H1 (cell line): ENCODE measurements around the gene ZNF786. TPM values are rescaled to one million over a fixed set of nuclear protein-coding genes. Genes with fewer than 3 reads are reported as not detected.

ENCODE experiments used
- CREB1 ChIP-seq: IDR thresholded peaks from 2 replicates; pipeline ENCODE4 v1.6.1; 2012; ENCODE audit warnings: inconsistent platforms
- GABPA ChIP-seq: IDR thresholded peaks from 2 replicates; pipeline ENCODE4 v1.6.1; 2011; ENCODE audit warnings: mild to moderate bottlenecking, low read length, moderate library complexity, borderline replicate concordance; ENCODE audit not compliant: insufficient read depth
- JUND ChIP-seq: IDR thresholded peaks from 2 replicates; pipeline ENCODE4 v1.6.1; 2011; ENCODE audit warnings: mild to moderate bottlenecking, improper control_type of control experiment, low read length
- KDM5A ChIP-seq: fragments of 200-600 bp; IDR thresholded peaks from 2 replicates; pipeline ENCODE4 v1.7.1; 2012; ENCODE audit warnings: mild to moderate bottlenecking, low read length, inconsistent platforms, mixed read lengths
- MAFK ChIP-seq: IDR thresholded peaks from 2 replicates; pipeline ENCODE4 v1.6.1; 2012; ENCODE audit warnings: low read depth, mild to moderate bottlenecking, improper control_type of control experiment, low read length
- NRF1 ChIP-seq: IDR thresholded peaks from 2 replicates; pipeline ENCODE4 v1.6.1; 2011; ENCODE audit warnings: mild to moderate bottlenecking, low read depth, low read length, improper control_type of control experiment
- RAD21 ChIP-seq, 2 experiments: IDR thresholded peaks in 1 of 2; conservative IDR thresholded peaks in 1 of 2; 2 replicates each; pipeline ENCODE4 v1.6.1; 2011; ENCODE audit warnings: low read depth in 2 of 2, low read length in 2 of 2, improper control_type of control experiment in 1 of 2, inconsistent platforms in 1 of 2, mild to moderate bottlenecking in 1 of 2, moderate library complexity in 1 of 2
- SUZ12 ChIP-seq: fragments of 200-600 bp; sonication (generic); IDR thresholded peaks from 2 replicates; pipeline ENCODE4 v1.6.1; 2012; ENCODE audit warnings: mild to moderate bottlenecking, inconsistent platforms, low read length, moderate library complexity, mixed read lengths
- polyA plus RNA-seq, 7 experiments: library from polyadenylated mRNA; depleted of rRNA in 3 of 7; stranded (reverse) in 5 of 7; unstranded in 2 of 7; fragments of >200 nt in 5 of 7; fragments of 200-250 nt in 2 of 7; gene quantifications; 1 replicate in 5 of 7; 2 replicates in 1 of 7; 4 replicates in 1 of 7; pipeline versions ENCODE4 v1.2.1 to v1.2.3, GENCODE V29; 2011 to 2013; ENCODE audit warnings: missing spikeins in 2 of 7, mixed read lengths in 2 of 7
- total RNA-seq: library from RNA; stranded (reverse); fragmentation: NEBNext Ultra II Directional; extraction: Animal tissue kit (Norgen Biotek cat#: 25700); gene quantifications from 2 replicates; pipeline ENCODE4 v1.2.1, GENCODE V29; 2021
- TF ChIP-seq, protein P1 (sequence below): fragments of 300-600 bp; sonication (generic); IDR thresholded peaks from 2 replicates; pipeline ENCODE4 v1.7.1; 2012; ENCODE audit warnings: low read length, moderate library complexity, mild to moderate bottlenecking, inconsistent platforms; ENCODE audit not compliant: insufficient replicate concordance
- TF ChIP-seq, protein P2 (sequence below): IDR thresholded peaks from 2 replicates; pipeline ENCODE4 v1.6.1; 2012; ENCODE audit warnings: low read length, inconsistent platforms

The ZNF786 gene
- total and polyA plus RNA-seq, 2 of the 8 experiments (the other 6 are each of a cell fraction or from before 2014, with no cell fraction given): 7.7 to 16.3 TPM

DNA sequence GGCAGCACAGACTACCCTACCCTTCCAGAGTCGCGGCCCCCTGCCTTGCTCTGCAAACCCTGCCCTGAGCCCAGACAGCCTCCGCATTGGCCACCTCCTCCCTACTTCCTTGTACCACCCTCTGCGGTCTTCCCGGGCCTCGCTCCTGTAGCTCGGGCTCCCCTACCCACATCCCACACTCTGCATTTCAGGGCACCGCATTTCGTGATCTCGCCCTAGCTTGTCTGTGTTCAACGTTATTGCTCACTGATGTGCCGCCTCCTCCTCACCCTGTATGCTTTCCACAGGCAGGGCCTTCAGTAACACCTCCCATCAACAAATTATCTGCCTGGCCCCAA lies 68.8 kb downstream of the ZNF786 start (continued):
- TF ChIP-seq, protein P1, sequence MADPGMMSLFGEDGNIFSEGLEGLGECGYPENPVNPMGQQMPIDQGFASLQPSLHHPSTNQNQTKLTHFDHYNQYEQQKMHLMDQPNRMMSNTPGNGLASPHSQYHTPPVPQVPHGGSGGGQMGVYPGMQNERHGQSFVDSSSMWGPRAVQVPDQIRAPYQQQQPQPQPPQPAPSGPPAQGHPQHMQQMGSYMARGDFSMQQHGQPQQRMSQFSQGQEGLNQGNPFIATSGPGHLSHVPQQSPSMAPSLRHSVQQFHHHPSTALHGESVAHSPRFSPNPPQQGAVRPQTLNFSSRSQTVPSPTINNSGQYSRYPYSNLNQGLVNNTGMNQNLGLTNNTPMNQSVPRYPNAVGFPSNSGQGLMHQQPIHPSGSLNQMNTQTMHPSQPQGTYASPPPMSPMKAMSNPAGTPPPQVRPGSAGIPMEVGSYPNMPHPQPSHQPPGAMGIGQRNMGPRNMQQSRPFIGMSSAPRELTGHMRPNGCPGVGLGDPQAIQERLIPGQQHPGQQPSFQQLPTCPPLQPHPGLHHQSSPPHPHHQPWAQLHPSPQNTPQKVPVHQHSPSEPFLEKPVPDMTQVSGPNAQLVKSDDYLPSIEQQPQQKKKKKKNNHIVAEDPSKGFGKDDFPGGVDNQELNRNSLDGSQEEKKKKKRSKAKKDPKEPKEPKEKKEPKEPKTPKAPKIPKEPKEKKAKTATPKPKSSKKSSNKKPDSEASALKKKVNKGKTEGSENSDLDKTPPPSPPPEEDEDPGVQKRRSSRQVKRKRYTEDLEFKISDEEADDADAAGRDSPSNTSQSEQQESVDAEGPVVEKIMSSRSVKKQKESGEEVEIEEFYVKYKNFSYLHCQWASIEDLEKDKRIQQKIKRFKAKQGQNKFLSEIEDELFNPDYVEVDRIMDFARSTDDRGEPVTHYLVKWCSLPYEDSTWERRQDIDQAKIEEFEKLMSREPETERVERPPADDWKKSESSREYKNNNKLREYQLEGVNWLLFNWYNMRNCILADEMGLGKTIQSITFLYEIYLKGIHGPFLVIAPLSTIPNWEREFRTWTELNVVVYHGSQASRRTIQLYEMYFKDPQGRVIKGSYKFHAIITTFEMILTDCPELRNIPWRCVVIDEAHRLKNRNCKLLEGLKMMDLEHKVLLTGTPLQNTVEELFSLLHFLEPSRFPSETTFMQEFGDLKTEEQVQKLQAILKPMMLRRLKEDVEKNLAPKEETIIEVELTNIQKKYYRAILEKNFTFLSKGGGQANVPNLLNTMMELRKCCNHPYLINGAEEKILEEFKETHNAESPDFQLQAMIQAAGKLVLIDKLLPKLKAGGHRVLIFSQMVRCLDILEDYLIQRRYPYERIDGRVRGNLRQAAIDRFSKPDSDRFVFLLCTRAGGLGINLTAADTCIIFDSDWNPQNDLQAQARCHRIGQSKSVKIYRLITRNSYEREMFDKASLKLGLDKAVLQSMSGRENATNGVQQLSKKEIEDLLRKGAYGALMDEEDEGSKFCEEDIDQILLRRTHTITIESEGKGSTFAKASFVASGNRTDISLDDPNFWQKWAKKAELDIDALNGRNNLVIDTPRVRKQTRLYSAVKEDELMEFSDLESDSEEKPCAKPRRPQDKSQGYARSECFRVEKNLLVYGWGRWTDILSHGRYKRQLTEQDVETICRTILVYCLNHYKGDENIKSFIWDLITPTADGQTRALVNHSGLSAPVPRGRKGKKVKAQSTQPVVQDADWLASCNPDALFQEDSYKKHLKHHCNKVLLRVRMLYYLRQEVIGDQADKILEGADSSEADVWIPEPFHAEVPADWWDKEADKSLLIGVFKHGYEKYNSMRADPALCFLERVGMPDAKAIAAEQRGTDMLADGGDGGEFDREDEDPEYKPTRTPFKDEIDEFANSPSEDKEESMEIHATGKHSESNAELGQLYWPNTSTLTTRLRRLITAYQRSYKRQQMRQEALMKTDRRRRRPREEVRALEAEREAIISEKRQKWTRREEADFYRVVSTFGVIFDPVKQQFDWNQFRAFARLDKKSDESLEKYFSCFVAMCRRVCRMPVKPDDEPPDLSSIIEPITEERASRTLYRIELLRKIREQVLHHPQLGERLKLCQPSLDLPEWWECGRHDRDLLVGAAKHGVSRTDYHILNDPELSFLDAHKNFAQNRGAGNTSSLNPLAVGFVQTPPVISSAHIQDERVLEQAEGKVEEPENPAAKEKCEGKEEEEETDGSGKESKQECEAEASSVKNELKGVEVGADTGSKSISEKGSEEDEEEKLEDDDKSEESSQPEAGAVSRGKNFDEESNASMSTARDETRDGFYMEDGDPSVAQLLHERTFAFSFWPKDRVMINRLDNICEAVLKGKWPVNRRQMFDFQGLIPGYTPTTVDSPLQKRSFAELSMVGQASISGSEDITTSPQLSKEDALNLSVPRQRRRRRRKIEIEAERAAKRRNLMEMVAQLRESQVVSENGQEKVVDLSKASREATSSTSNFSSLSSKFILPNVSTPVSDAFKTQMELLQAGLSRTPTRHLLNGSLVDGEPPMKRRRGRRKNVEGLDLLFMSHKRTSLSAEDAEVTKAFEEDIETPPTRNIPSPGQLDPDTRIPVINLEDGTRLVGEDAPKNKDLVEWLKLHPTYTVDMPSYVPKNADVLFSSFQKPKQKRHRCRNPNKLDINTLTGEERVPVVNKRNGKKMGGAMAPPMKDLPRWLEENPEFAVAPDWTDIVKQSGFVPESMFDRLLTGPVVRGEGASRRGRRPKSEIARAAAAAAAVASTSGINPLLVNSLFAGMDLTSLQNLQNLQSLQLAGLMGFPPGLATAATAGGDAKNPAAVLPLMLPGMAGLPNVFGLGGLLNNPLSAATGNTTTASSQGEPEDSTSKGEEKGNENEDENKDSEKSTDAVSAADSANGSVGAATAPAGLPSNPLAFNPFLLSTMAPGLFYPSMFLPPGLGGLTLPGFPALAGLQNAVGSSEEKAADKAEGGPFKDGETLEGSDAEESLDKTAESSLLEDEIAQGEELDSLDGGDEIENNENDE: no peak
- TF ChIP-seq RAD21 (IDR thresholded peaks at IDR 0.05 in 1 of 2, conservative IDR thresholded peaks at IDR 0.05 in 1 of 2; ENCODE audit: low read depth in 2 of 2, low read length in 2 of 2) (no peak), GABPA (no peak), SUZ12 (no peak), JUND (no peak), KDM5A (no peak), NRF1 (no peak), MAFK (no peak), CREB1 (no peak)
- TF ChIP-seq, protein P2, sequence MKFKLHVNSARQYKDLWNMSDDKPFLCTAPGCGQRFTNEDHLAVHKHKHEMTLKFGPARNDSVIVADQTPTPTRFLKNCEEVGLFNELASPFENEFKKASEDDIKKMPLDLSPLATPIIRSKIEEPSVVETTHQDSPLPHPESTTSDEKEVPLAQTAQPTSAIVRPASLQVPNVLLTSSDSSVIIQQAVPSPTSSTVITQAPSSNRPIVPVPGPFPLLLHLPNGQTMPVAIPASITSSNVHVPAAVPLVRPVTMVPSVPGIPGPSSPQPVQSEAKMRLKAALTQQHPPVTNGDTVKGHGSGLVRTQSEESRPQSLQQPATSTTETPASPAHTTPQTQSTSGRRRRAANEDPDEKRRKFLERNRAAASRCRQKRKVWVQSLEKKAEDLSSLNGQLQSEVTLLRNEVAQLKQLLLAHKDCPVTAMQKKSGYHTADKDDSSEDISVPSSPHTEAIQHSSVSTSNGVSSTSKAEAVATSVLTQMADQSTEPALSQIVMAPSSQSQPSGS: no peak
